ENCODE measurements around the gene GADL1. TPM values are rescaled to one million over a fixed set of nuclear protein-coding genes. Genes with fewer than 3 reads are reported as not detected.

Gene GADL1
- total RNA-seq, 1 experiment from 2014 or later: 0.09 TPM

- no peak overlapping the region for H4K8ac ChIP-seq (replicated peaks; ENCODE audit: insufficient read length, low read depth, low read length)
- no peak overlapping the region for H4K5ac ChIP-seq (ENCODE audit: insufficient read length, low read depth, low read length)
- no peak for TF ChIP-seq CTCF (conservative IDR thresholded peaks at IDR 0.05)
- no peaks in the 10 kb centered on the region for H3K23me2 ChIP-seq (ENCODE audit: insufficient read length, low read depth, low read length, poor library complexity, severe bottlenecking)
- no peak overlapping the region for H2AK5ac ChIP-seq (ENCODE audit: insufficient read length, low read length)
- no CpG with 5 or more reads among the region's 2 CpGs for WGBS (ENCODE audit: extremely low coverage, insufficient read length, low lambda C conversion rate)
- no peak overlapping the region for H2BK12ac ChIP-seq (ENCODE audit: insufficient read length, low read depth, low read length)
- Mint-ChIP-seq H3K27me3 (ENCODE audit: low read depth) (no peaks in the 10 kb centered on the region), H3K4me3 (no peak overlapping the region), H3K9me3 (no peaks in the 10 kb centered on the region), H3K36me3 (ENCODE audit: insufficient read depth in 1 of 3, low read depth in 3 of 3) (no peaks in the 10 kb centered on the region), H3K4me1 (peaks cover 4 to 5% of the 10 kb centered on the region in 2 experiments), H3K27ac (no peak overlapping the region)
- no peak overlapping the region for H4K91ac ChIP-seq (ENCODE audit: insufficient read length, low read depth, low read length)
- no peak for DNase-seq
- H2BK15ac ChIP-seq (ENCODE audit: low read depth, low read length): no peak overlapping the region
- no peaks in the 10 kb centered on the region for H3K9me3 ChIP-seq (ENCODE audit: control insufficient read depth, low read depth, low read length)
- H3K4me2 ChIP-seq (ENCODE audit: insufficient read depth, insufficient read length, low read length): no peak overlapping the region
- H2BK120ac ChIP-seq (ENCODE audit: low read depth, low read length, poor library complexity, severe bottlenecking): no peak overlapping the region
- H3K18ac ChIP-seq (ENCODE audit: insufficient read length, low read depth, low read length): no peak overlapping the region
- H3K4me1 ChIP-seq (ENCODE audit: insufficient read depth, low read length): no peaks in the 10 kb centered on the region
- H3K9ac ChIP-seq (ENCODE audit: extremely low read depth, insufficient read length, low read length): no peak overlapping the region
- H3K79me1 ChIP-seq (ENCODE audit: insufficient read depth, low read depth, low read length, poor library complexity, severe bottlenecking): no peaks in the 10 kb centered on the region
- no peak overlapping the region for H2BK5ac ChIP-seq (ENCODE audit: insufficient read length, low read length)
- no peak overlapping the region for H2AFZ ChIP-seq (ENCODE audit: low read length)
- no peak overlapping the region for H2BK20ac ChIP-seq (ENCODE audit: low read depth, low read length, poor library complexity, severe bottlenecking)
- no peak overlapping the region for H3K4ac ChIP-seq (ENCODE audit: low read depth, low read length)
- H4K20me1 ChIP-seq (ENCODE audit: control insufficient read depth, insufficient read depth, insufficient read length): no peaks in the 10 kb centered on the region
- H3K23ac ChIP-seq (ENCODE audit: insufficient read length, low read depth, low read length): no peak overlapping the region
- no peak overlapping the region for H3K27ac ChIP-seq (ENCODE audit: insufficient read length, low read depth, low read length)
- H3K79me2 ChIP-seq (ENCODE audit: insufficient read depth, low read length): no peaks in the 10 kb centered on the region
- no peak overlapping the region for H3K14ac ChIP-seq (ENCODE audit: insufficient read depth, low read length)
- no peak overlapping the region for H3K56ac ChIP-seq (ENCODE audit: insufficient read length, low read depth, low read length)
- no peaks in the 10 kb centered on the region for H3K27me3 ChIP-seq (ENCODE audit: insufficient read depth, low read length)
- H3T11ph ChIP-seq (ENCODE audit: low read length): no peak overlapping the region
Measured at GRCh38 chr3:30871720-30872119, 22.7 kb downstream of the GADL1 start.

Data from H9 (cell line).